OCI-LY7 (cell line): ENCODE measurements around the gene PTPRB.

Source experiments
- EZH2phosphoT487 ChIP-seq: fragments of 200-600 bp; sonication (generic); IDR thresholded peaks from 2 replicates; pipeline ENCODE4 v1.6.1; 2018; ENCODE audit warnings: low read depth, borderline replicate concordance, mild to moderate bottlenecking, mixed run types, antibody characterized with exemption, low read length, moderate library complexity, mixed read lengths
- TF ChIP-seq, protein P1 (sequence below): fragments of 200-600 bp; sonication (generic); conservative IDR thresholded peaks from 2 replicates; pipeline ENCODE4 v1.5.1; 2014; ENCODE audit warnings: mild to moderate bottlenecking, antibody characterized with exemption, low read length, moderate library complexity, mixed read lengths

DNA sequence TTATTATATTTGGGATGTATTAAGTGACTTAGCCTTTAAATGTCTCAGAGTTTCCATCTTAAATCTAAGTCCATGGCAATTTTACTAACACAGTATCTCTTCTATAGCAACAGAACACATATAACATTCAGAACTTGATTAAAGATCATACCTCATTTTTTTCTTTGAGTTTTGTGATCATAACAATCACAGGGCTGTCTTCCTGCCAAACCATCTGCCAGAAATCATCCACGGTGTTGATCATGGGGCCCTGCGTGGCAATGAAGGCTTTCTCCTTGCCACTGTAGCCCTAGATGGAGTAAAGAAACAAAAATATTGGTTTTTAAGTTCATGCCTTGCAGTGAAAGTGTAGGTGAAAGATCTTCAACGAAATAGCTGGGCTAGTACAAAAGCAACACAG is 46.7 kb upstream of the PTPRB start:
- TF ChIP-seq, protein P1, sequence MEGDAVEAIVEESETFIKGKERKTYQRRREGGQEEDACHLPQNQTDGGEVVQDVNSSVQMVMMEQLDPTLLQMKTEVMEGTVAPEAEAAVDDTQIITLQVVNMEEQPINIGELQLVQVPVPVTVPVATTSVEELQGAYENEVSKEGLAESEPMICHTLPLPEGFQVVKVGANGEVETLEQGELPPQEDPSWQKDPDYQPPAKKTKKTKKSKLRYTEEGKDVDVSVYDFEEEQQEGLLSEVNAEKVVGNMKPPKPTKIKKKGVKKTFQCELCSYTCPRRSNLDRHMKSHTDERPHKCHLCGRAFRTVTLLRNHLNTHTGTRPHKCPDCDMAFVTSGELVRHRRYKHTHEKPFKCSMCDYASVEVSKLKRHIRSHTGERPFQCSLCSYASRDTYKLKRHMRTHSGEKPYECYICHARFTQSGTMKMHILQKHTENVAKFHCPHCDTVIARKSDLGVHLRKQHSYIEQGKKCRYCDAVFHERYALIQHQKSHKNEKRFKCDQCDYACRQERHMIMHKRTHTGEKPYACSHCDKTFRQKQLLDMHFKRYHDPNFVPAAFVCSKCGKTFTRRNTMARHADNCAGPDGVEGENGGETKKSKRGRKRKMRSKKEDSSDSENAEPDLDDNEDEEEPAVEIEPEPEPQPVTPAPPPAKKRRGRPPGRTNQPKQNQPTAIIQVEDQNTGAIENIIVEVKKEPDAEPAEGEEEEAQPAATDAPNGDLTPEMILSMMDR: no peak
- TF ChIP-seq EZH2phosphoT487: no peak
